ENCODE results near the gene IDUA. TPM values are rescaled to one million over a fixed set of nuclear protein-coding genes. Genes with fewer than 3 reads are reported as not detected.

IDUA gene
- total RNA-seq, 1 experiment from 2014 or later = 46.6 TPM

DNA sequence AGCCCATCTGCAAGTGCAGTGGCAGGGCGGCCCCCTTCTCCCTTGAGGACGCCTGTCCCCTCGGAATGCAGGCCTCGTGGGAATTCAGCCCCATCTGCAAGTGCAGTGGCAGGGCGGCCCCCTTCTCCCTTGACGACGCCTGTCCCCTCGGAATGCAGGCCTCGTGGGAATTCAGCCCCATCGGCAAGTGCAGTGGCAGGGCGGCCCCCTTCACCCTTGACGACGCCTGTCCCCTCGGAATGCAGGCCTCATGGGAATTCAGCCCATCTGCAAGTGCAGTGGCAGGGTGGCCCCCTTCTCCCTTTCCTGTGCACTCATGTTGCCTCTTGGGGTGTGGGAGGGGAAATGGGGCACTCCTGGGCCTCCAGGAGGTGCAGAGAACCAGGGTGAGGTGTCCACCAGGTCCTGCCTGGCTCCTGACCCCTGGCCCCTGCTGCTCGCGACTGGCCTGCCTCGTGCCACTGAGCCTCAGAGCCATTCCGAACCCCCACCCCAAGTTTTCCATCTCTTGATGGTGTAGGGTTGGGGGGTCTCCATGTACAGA is 13.1 kb downstream of the IDUA start:
- H2AFZ ChIP-seq = no peak overlapping the region
- H3K27me3 ChIP-seq (ENCODE audit: insufficient read depth, low read depth) = peaks cover 11% of the 10 kb centered on the region
- ChIA-PET POLR2A (ENCODE audit: unreplicated experiment) (no interaction called here), CTCF (no interaction called here)
- H4K20me1 ChIP-seq (ENCODE audit: insufficient read depth) = peaks cover 7% of the 10 kb centered on the region; the same call in 1 of the 2 replicates
- no peaks in the 10 kb centered on the region for H3K79me2 ChIP-seq (ENCODE audit: low read depth)
- DNase-seq = no peak
- no peak overlapping the region for H3K4me2 ChIP-seq
- H3K9me2 ChIP-seq (ENCODE audit: insufficient read depth) = no peaks in the 10 kb centered on the region
- no peak overlapping the region for H3K27ac ChIP-seq
- intact Hi-C loops (cut with micrococcal nuclease; ENCODE audit: unreplicated experiment) = no loop called here
- H3K36me3 ChIP-seq (ENCODE audit: low read depth) = no peaks in the 10 kb centered on the region
- BruUV-seq (replicated peaks) = no TSS peak
- peaks cover 7% of the 10 kb centered on the region; the same call in 1 of the 2 replicates for H3F3A ChIP-seq (ENCODE audit: insufficient read depth, low read depth)
- TF ChIP-seq, protein P1, sequence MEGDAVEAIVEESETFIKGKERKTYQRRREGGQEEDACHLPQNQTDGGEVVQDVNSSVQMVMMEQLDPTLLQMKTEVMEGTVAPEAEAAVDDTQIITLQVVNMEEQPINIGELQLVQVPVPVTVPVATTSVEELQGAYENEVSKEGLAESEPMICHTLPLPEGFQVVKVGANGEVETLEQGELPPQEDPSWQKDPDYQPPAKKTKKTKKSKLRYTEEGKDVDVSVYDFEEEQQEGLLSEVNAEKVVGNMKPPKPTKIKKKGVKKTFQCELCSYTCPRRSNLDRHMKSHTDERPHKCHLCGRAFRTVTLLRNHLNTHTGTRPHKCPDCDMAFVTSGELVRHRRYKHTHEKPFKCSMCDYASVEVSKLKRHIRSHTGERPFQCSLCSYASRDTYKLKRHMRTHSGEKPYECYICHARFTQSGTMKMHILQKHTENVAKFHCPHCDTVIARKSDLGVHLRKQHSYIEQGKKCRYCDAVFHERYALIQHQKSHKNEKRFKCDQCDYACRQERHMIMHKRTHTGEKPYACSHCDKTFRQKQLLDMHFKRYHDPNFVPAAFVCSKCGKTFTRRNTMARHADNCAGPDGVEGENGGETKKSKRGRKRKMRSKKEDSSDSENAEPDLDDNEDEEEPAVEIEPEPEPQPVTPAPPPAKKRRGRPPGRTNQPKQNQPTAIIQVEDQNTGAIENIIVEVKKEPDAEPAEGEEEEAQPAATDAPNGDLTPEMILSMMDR (conservative IDR thresholded peaks at IDR 0.05) = no peak
- no peak overlapping the region for H3K4me3 ChIP-seq
- no peaks in the 10 kb centered on the region for H3K4me1 ChIP-seq (replicated peaks; ENCODE audit: insufficient read depth)
- no peaks in the 10 kb centered on the region for H3K9me3 ChIP-seq (ENCODE audit: insufficient read depth, low read depth)

DNA sequence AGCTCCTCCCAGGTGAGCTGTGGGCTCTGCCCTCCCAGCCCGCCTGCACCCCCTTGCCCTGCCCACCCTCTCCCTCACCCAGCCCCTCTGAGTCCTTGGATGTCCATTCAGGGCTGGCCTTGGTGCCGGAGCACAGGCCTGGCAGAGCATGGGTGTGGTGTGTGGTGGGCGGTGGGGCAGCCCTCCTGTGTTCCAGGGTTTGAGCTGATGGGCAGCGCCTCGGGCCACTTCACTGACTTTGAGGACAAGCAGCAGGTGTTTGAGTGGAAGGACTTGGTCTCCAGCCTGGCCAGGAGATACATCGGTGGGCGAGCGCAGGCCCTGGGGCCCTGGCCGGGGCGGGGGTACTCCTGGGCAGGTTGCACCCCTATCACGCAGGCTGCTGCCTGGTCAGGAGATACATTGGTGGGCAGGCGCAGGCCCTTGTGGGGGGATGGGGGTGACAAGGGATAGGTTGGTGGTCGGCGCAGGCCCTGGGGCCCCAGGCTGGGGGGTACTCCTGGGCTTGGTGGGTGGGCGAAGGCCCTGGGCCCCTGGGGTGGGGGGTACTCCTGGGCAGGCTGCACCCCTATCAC is 13.9 kb downstream of the IDUA start:
- no TSS peak for BruUV-seq (replicated peaks)
- Histone ChIP-seq H3K9me3 (ENCODE audit: insufficient read depth, low read depth) (no peaks in the 10 kb centered on the region), H3K9me2 (ENCODE audit: insufficient read depth) (no peaks in the 10 kb centered on the region), H3F3A (ENCODE audit: insufficient read depth, low read depth) (peaks cover 2% of the 10 kb centered on the region; the same call in 1 of the 2 replicates), H3K4me2 (no peak overlapping the region), H2AFZ (no peak overlapping the region), H3K36me3 (ENCODE audit: low read depth) (no peaks in the 10 kb centered on the region), H4K20me1 (ENCODE audit: insufficient read depth) (peaks cover 7% of the 10 kb centered on the region; the same call in 1 of the 2 replicates), H3K27ac (no peak overlapping the region), H3K4me1 (replicated peaks; ENCODE audit: insufficient read depth) (no peaks in the 10 kb centered on the region), H3K79me2 (ENCODE audit: low read depth) (no peaks in the 10 kb centered on the region), H3K27me3 (ENCODE audit: insufficient read depth, low read depth) (peaks cover 11% of the 10 kb centered on the region), H3K4me3 (no peak overlapping the region)
- ChIA-PET CTCF (no interaction called here), POLR2A (ENCODE audit: unreplicated experiment) (no interaction called here)
- TF ChIP-seq EZH2 (IDR thresholded peaks at IDR 0.05; ENCODE audit: low read depth) = no peak
- TF ChIP-seq, protein P1 (conservative IDR thresholded peaks at IDR 0.05) = no peak
- DNase-seq = no peak
- intact Hi-C loops (cut with micrococcal nuclease; ENCODE audit: unreplicated experiment) = no loop called here

DNA sequence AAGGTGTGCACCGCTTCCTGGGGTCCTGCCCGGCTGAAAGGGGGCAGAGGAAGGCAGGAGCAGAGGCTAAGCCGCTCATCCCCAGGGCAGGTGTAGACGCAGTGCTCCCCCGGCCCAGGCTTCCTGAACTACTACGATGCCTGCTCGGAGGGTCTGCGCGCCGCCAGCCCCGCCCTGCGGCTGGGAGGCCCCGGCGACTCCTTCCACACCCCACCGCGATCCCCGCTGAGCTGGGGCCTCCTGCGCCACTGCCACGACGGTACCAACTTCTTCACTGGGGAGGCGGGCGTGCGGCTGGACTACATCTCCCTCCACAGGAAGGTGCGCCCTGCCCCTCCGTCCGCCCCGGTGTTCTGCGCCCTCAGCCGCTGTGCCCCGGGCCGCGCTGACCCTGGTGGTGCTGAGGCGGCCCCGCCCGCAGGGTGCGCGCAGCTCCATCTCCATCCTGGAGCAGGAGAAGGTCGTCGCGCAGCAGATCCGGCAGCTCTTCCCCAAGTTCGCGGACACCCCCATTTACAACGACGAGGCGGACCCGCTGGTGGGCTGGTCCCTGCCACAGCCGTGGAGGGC is 14.8 kb downstream of the IDUA start:
- Histone ChIP-seq H3K27ac (no peak overlapping the region), H3K36me3 (ENCODE audit: low read depth) (no peaks in the 10 kb centered on the region), H3K4me1 (replicated peaks; ENCODE audit: insufficient read depth) (no peaks in the 10 kb centered on the region), H3K4me2 (no peak overlapping the region), H3K9me3 (ENCODE audit: insufficient read depth, low read depth) (no peaks in the 10 kb centered on the region), H3F3A (ENCODE audit: insufficient read depth, low read depth) (peaks cover 7% of the 10 kb centered on the region; the same call in 1 of the 2 replicates), H2AFZ (no peak overlapping the region), H3K27me3 (ENCODE audit: insufficient read depth, low read depth) (peaks cover 11% of the 10 kb centered on the region), H3K79me2 (ENCODE audit: low read depth) (no peaks in the 10 kb centered on the region), H4K20me1 (ENCODE audit: insufficient read depth) (peaks cover 7% of the 10 kb centered on the region; the same call in 1 of the 2 replicates), H3K9me2 (ENCODE audit: insufficient read depth) (no peaks in the 10 kb centered on the region), H3K4me3 (no peak overlapping the region)
- TF ChIP-seq EZH2 (IDR thresholded peaks at IDR 0.05; ENCODE audit: low read depth) = no peak
- TF ChIP-seq, protein P1 (conservative IDR thresholded peaks at IDR 0.05) = no peak
- intact Hi-C loops (cut with micrococcal nuclease; ENCODE audit: unreplicated experiment) = no loop called here
- CTCF ChIA-PET = interaction anchor here (0.7 kb wide), 1 partner anchor 290 kb away, joined by 3 read pairs; no protein-coding TSS in a partner anchor
- no TSS peak for BruUV-seq (replicated peaks)
- DNase-seq = no peak
- POLR2A ChIA-PET (ENCODE audit: unreplicated experiment) = interaction anchor here (0.6 kb wide), 1 partner anchor 40 kb away, joined by 8 read pairs; no protein-coding TSS in a partner anchor
